GM12864 (cell line): ENCODE data around the gene BANF2.

Experiments
- DNase-seq: peaks from one replicate; pipeline ENCODE4 v3.0.0-alpha.2; 2011; ENCODE audit warnings: low read depth
- H3K4me3 ChIP-seq: 2 replicates; pipeline ENCODE4 v1.5.1; 2011; ENCODE audit warnings: mild to moderate bottlenecking, low read depth, low read length, control low read depth
- TF ChIP-seq, protein P1 (sequence below): IDR thresholded peaks from 2 replicates; pipeline ENCODE4 v1.5.1; 2011; ENCODE audit warnings: low read depth, mild to moderate bottlenecking, moderate library complexity, low read length, control low read depth, inconsistent platforms; ENCODE audit errors: missing control alignments

BANF2 gene

GRCh38 chr20:17699931-17700351 lies at the start of gene BANF2:
Gene BANF2 (plus strand): TSS chr20:17699966. CDS start chr20:17725026, 25,060 bp downstream.
- no peak within 1 kb of the TSS for H3K4me3 ChIP-seq
- no peak for DNase-seq

DNA sequence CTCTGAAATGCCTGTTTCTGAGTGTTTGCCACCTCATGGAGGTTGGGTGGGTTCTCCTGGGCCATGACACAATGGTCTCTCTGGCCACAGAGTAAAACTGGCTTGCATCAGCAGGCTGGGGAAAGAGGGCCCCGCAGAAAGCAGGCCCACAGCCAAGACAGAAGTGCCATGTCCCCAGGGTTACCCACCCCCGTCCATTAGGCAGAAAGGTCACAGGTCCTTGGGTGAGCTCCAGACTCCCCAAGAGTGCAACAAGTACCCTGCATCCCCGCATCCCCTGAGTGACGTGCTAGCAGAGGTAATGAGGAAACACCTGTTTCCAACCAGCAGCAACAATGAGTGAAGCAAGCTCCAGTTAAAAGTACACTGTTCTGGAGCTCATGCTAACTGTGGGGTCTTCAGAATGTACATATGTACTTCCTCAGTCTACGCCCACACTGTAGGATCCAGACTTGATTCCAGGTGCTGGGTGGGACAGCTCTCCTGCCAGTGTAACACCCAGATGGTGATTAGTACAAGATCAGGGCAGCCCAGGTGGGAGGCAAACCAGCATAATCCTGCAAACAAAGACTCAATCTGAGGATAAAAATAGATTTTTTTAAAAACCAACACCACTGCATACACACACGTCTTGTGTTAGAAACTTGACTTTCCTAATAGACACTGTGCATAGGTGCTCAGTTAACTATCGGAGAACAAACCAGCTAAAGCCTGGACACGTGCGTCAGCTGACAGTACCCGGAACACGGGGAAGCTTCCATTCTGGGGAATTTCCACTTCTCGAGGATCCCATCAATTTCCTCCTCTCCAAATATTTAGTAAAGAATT lies 49.3 kb upstream of the BANF2 start:
- no peak overlapping the region for H3K4me3 ChIP-seq
- TF ChIP-seq, protein P1, sequence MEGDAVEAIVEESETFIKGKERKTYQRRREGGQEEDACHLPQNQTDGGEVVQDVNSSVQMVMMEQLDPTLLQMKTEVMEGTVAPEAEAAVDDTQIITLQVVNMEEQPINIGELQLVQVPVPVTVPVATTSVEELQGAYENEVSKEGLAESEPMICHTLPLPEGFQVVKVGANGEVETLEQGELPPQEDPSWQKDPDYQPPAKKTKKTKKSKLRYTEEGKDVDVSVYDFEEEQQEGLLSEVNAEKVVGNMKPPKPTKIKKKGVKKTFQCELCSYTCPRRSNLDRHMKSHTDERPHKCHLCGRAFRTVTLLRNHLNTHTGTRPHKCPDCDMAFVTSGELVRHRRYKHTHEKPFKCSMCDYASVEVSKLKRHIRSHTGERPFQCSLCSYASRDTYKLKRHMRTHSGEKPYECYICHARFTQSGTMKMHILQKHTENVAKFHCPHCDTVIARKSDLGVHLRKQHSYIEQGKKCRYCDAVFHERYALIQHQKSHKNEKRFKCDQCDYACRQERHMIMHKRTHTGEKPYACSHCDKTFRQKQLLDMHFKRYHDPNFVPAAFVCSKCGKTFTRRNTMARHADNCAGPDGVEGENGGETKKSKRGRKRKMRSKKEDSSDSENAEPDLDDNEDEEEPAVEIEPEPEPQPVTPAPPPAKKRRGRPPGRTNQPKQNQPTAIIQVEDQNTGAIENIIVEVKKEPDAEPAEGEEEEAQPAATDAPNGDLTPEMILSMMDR = no peak
- no peak for DNase-seq

More at GRCh38 chr20:17699931-17700351, at the start of gene BANF2:
- TF ChIP-seq, protein P1 = no peak

- H3K4me3 ChIP-seq = no peak overlapping the region
- DNase-seq = no peak
- TF ChIP-seq, protein P1 = no peak
These were observed 48.5 kb upstream of the BANF2 start for GRCh38 chr20:17651129-17651759.

- H3K4me3 ChIP-seq = no peak overlapping the region
- TF ChIP-seq, protein P1 = no peak
- no peak for DNase-seq
These were observed 47.9 kb upstream of the BANF2 start for GRCh38 chr20:17651760-17652388.

- DNase-seq = no peak
- no peak overlapping the region for H3K4me3 ChIP-seq
- TF ChIP-seq, protein P1 = no peak
These were observed 47.4 kb upstream of the BANF2 start for GRCh38 chr20:17652411-17652810.

GRCh38 chr20:17653835-17654648 lies 45.7 kb upstream of the BANF2 start:
- TF ChIP-seq, protein P1 = no peak
- DNase-seq = no peak
- no peak overlapping the region for H3K4me3 ChIP-seq
